Tibial artery (tissue), 4 donors: ENCODE results near the gene KAZN.

Source experiments
- DNase-seq, 2 donors: peaks; one replicate each; pipeline ENCODE4 v3.0.0-alpha.2; 2019
- H3K27ac ChIP-seq, 2 donors: fragments of 200-600 bp; sonication (generic) in 1 of 2; 1 replicate in 1 of 2; 2 replicates in 1 of 2; pipeline ENCODE4 v1.5.1; 2018 to 2019; ENCODE audit warnings: mild to moderate bottlenecking in 1 of 2
- H3K27me3 ChIP-seq, 2 donors: fragments of 200-600 bp; sonication (generic) in 1 of 2; one replicate each; pipeline versions ENCODE4 v1.5.1 to v1.6.0; 2016 to 2019
- H3K36me3 ChIP-seq, 3 donors: fragments of 200-600 bp; sonication (generic) in 2 of 3; one replicate each; pipeline ENCODE4 v1.5.1; 2016 to 2019; ENCODE audit warnings: mild to moderate bottlenecking in 2 of 3
- H3K4me1 ChIP-seq, 4 donors: fragments of 200-600 bp; sonication (generic) in 2 of 4; 1 replicate in 3 of 4; 2 replicates in 1 of 4; pipeline ENCODE4 v1.5.1; 2016 to 2019
- H3K4me3 ChIP-seq, 2 donors: fragments of 200-600 bp; sonication (generic) in 1 of 2; 1 replicate in 1 of 2; 2 replicates in 1 of 2; pipeline ENCODE4 v1.5.1; 2018 to 2019; ENCODE audit warnings: mild to moderate bottlenecking in 2 of 2
- H3K9me3 ChIP-seq, 3 donors: fragments of 200-600 bp; sonication (generic) in 1 of 3; one replicate each; pipeline ENCODE4 v1.5.1; 2016 to 2019
- intact Hi-C: fragments of 100-400 bp; cut with DNase I; formaldehyde crosslinking; loops from one replicate; pipeline ENCODE4 v1.15.0; 2023; ENCODE audit warnings: low total_unique reads
- TF ChIP-seq, protein P1 (sequence below), 2 experiments: fragments of 200-600 bp in 1 of 2; fragments of 450-650 bp in 1 of 2; IDR thresholded peaks; one replicate each; pipeline ENCODE4 v1.5.1; 2017 to 2019; ENCODE audit warnings: antibody characterized with exemption in 2 of 2, mild to moderate bottlenecking in 1 of 2, moderate library complexity in 1 of 2

KAZN gene

DNA sequence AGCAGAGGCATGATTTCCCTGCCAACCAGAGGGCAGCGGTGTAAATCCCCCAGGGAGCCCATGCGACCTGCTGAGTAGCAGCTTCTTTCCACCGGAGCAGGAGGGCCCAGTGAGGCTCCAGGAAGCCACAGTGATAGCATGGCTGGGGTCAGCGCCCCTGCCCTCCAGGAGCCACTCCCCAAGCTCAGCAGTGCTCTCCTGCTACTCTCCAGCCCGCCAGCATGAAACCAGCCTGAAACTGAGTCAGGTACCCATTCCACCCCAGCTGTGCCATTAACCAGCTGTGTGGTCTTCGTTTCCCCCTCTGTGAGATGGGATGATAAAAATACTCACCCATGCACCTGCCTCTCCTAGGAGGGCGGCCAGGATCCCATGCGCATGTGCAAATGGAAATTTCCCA is 431.3 kb downstream of the KAZN start:
- Histone ChIP-seq H3K4me3 (no peak overlapping the region), H3K4me1 (peaks cover 0 to 19% (median 7%) of the 10 kb centered on the region in 4 donors), H3K36me3 (peaks cover 0 to 4% (median 0%) of the 10 kb centered on the region in 3 donors), H3K27me3 (no peaks in the 10 kb centered on the region), H3K27ac (no peak overlapping the region), H3K9me3 (no peaks in the 10 kb centered on the region)
- DNase-seq = no peak
- intact Hi-C loops = loop anchor here (5.0 kb wide), 2 partner anchors 112 to 252 kb away; no protein-coding TSS in a partner anchor
- TF ChIP-seq, protein P1, sequence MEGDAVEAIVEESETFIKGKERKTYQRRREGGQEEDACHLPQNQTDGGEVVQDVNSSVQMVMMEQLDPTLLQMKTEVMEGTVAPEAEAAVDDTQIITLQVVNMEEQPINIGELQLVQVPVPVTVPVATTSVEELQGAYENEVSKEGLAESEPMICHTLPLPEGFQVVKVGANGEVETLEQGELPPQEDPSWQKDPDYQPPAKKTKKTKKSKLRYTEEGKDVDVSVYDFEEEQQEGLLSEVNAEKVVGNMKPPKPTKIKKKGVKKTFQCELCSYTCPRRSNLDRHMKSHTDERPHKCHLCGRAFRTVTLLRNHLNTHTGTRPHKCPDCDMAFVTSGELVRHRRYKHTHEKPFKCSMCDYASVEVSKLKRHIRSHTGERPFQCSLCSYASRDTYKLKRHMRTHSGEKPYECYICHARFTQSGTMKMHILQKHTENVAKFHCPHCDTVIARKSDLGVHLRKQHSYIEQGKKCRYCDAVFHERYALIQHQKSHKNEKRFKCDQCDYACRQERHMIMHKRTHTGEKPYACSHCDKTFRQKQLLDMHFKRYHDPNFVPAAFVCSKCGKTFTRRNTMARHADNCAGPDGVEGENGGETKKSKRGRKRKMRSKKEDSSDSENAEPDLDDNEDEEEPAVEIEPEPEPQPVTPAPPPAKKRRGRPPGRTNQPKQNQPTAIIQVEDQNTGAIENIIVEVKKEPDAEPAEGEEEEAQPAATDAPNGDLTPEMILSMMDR (IDR thresholded peaks at IDR 0.05) = no peak

DNA sequence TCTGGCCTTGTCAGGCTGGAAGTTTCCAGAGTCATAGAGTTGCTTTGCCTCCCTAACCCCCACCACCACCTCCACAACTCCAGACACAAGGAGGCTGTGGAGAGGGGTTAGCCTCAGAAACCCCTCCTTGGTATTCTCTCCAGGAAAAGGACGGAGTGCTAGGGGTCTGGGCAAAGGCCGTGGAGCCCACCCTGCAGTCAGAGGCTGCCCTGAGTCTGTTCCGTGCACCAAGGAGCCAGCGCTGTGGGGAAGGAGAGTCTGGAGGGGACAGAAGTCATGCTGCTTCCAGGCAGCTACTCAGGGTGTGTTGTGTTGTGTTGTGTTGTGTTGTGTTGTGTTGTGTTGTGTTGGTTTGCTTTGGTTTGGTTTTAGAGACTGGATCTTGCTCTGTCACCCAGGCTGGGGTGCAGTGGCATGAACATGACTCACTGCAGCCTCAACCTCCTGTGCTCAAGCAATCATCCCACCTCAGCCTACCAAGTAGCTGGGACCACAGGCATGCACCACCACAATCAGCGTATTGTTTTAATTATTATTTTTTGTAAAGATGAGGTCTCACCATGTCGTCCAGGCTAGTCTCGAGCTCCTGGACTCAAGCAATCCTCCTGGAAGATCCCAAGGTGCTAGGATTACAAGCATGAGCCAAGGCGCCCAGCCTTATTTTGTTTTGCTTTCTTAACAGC is 432.9 kb downstream of the KAZN start:
- DNase-seq = no peak
- Histone ChIP-seq H3K36me3 (peaks cover 0 to 20% (median 6%) of the 10 kb centered on the region in 3 donors), H3K9me3 (no peaks in the 10 kb centered on the region), H3K4me1 (peaks cover 0 to 19% (median 7%) of the 10 kb centered on the region in 4 donors), H3K27ac (no peak overlapping the region), H3K4me3 (no peak overlapping the region), H3K27me3 (no peaks in the 10 kb centered on the region)
- intact Hi-C loops = no loop called here
- TF ChIP-seq, protein P1 (IDR thresholded peaks at IDR 0.05) = no peak

DNA sequence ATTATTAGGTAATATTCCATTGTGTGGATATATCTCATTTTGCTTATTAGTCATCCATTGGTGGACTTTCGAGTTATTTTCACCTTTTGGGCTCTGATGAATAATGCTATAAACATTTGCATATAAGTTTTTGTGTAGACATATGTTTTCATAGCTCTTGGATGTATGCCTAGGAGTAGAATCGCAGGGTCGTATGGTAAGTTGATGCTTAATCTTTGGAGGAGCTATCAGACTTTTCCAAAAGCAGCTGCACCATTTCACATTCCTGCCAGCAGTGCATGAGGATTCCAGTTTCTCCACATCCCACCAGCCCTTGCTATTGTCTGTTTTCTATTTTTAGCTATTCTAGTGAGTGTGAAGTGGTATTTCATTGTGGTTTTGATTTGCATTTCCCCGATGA is 434.8 kb downstream of the KAZN start:
- TF ChIP-seq, protein P1 (IDR thresholded peaks at IDR 0.05) = no peak

DNA sequence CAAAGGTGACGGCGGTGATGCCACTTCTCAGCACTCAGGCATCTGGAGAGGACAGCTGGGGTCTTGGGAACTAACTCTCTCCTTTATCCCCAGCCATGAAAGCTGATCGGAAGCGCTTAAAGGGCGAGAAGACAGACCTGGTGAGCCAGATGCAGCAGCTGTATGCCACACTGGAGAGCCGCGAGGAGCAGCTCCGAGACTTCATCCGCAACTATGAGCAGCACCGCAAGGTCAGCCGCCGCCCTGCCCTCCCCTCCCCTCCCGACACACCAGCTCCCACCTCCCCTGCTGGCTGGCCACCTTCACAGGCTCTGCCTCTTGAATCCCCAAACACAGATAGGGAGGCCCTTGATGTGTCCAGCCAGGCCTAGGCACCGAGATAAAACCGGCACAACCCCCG is 436.2 kb downstream of the KAZN start:
- Histone ChIP-seq H3K4me1 (peaks cover 0 to 5% (median 0%) of the 10 kb centered on the region in 4 donors), H3K27me3 (no peaks in the 10 kb centered on the region), H3K4me3 (no peak overlapping the region), H3K27ac (no peak overlapping the region), H3K36me3 (peaks cover 7 to 33% (median 11%) of the 10 kb centered on the region in 3 donors), H3K9me3 (no peaks in the 10 kb centered on the region)
- TF ChIP-seq, protein P1 (IDR thresholded peaks at IDR 0.05) = no peak
- intact Hi-C loops = no loop called here
- DNase-seq = no peak

More for the DNA sequence above, 434.8 kb downstream of the KAZN start:
- no peaks in the 10 kb centered on the region for H3K9me3 ChIP-seq
- H3K36me3 ChIP-seq = peaks cover 7 to 33% (median 11%) of the 10 kb centered on the region in 3 donors
- H3K4me3 ChIP-seq = no peak overlapping the region
- H3K27me3 ChIP-seq = no peaks in the 10 kb centered on the region
- intact Hi-C loops = no loop called here
- H3K27ac ChIP-seq = no peak overlapping the region
- H3K4me1 ChIP-seq = peaks cover 0 to 12% (median 4%) of the 10 kb centered on the region in 4 donors
- DNase-seq = no peak

DNA sequence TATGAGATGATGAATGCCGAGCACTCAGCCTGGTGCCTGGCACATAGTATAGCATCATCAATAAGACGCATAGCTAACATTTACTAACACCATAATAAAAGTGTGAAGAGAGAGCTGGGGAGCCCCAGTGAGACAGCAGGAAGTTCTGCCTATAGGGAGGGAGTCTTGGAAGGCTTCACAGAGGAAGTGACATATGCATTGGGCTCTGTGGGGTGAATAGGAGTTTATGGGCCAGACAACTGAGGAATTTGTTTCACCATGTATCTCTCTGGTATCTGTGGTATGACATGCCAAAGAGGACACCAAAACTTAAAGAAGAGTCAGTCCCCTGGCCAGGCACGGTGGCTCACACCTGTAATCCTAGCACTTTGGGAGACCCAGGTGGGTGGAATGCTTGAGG is 436.8 kb downstream of the KAZN start:
- TF ChIP-seq, protein P1 (IDR thresholded peaks at IDR 0.05) = no peak
- peaks cover 0 to 5% (median 0%) of the 10 kb centered on the region in 4 donors for H3K4me1 ChIP-seq
- no peaks in the 10 kb centered on the region for H3K27me3 ChIP-seq
- no peak overlapping the region for H3K4me3 ChIP-seq
- H3K36me3 ChIP-seq = peaks cover 7 to 33% (median 11%) of the 10 kb centered on the region in 3 donors
- no peak overlapping the region for H3K27ac ChIP-seq
- no peaks in the 10 kb centered on the region for H3K9me3 ChIP-seq
- no peak for DNase-seq
- intact Hi-C loops = no loop called here
